ENCODE results near the gene GTF2H3.

DNA sequence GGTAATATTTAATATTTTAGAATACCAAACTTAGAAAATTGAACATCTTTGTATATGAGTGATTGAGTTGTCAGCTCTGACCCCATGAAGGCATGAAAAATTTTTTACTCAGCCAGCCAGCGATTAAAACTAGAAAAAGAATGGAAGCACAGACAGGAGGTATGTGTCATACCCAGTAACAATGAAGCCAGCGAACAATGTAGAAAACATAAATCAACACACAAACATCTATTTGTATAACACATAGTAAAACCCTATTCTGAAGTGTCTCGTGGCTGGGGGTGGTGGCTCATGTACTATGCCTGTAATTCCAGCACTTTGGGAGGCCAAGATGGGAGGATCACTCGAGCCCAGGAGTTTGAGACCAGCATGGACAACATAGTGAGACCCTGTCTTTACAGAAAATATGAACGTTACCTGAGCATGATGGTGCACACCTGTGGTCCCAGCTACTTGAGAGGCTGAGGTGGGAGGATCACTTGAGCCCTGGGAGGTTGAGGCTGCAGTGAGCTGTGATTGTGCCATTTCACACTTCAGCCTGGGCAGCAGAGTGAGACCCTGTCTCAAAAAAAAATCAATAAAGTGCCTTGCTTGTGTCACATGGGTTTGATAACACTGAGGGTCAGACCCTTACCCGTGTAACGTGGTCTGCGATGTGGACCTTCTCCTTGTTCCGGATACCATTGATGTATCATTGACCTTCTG lies 43.1 kb downstream of the GTF2H3 start:
- TF ChIP-seq LEF1 (IDR thresholded peaks at IDR 0.05; ENCODE audit: borderline replicate concordance) = no peak
- TF ChIP-seq FOXA1 (IDR thresholded peaks at IDR 0.05) = no peak
- TF ChIP-seq TARDBP (IDR thresholded peaks at IDR 0.05) = no peak
- no peak for TF ChIP-seq NFRKB (IDR thresholded peaks at IDR 0.05)
- TF ChIP-seq ARNT (IDR thresholded peaks at IDR 0.05) = no peak
- no peak for TF ChIP-seq FOXM1 (IDR thresholded peaks at IDR 0.05; ENCODE audit: borderline replicate concordance)
